ENCODE results near the gene RPS6KB2. TPM values are rescaled to one million over a fixed set of nuclear protein-coding genes. Genes with fewer than 3 reads are reported as not detected.

Gene RPS6KB2
- total RNA-seq, 1 experiment from 2014 or later: 49.8 TPM

DNA sequence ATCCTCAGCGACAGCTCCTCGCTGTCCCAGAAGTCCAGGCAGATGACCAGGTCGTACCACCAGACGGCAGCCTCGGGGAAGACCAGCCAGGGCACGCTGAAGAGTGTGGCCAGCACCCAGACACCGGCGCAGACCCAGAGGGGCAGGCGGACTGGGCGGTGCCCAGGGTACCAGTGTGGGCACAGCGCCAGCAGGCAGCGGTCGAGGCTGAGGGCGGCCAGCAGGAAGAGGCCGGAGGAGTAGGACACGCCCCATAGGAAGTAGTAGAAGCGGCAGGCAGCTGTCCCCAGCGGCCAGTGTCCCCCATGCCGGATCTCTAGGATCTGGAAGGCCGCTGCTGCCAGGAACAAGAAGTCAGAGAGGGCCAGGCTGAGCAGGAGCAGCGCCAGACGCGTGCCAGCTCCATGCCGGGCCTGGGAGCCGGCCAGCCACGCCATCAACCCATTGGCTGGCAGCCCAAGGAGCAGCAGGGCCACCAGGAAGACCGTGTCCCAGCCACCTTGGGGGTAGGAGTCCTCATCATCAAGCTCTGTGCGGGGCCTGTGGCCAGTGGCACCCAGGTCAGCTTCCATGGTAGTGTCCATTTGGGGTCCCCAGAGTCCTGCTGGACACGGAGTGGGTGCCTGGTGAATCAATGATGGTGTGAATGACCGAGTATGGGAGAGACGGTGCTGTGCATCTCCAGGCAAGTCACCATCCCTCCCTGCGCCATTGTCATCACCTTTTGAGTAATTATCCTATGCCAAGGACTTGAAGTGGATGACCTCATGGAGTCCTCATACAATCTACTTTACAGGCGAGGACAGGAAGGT, 24.1 kb downstream of the RPS6KB2 start, which contains the start of gene GPR152:
GPR152 (minus strand) TSS at position 589 of the 812 bp plus-strand sequence; CDS start at position 584, 5 bp downstream.
- no peaks in the 10 kb centered on the region for H3K27me3 Mint-ChIP-seq (ENCODE audit: insufficient read depth, unreplicated experiment)
- H3K36me3 Mint-ChIP-seq (ENCODE audit: insufficient read depth, unreplicated experiment): peaks cover 4% of the 10 kb centered on the region
- BruUV-seq (replicated peaks): no TSS peak
- DNase-seq (ENCODE audit: unreplicated experiment): no peak
- TF ChIP-seq, protein P1, sequence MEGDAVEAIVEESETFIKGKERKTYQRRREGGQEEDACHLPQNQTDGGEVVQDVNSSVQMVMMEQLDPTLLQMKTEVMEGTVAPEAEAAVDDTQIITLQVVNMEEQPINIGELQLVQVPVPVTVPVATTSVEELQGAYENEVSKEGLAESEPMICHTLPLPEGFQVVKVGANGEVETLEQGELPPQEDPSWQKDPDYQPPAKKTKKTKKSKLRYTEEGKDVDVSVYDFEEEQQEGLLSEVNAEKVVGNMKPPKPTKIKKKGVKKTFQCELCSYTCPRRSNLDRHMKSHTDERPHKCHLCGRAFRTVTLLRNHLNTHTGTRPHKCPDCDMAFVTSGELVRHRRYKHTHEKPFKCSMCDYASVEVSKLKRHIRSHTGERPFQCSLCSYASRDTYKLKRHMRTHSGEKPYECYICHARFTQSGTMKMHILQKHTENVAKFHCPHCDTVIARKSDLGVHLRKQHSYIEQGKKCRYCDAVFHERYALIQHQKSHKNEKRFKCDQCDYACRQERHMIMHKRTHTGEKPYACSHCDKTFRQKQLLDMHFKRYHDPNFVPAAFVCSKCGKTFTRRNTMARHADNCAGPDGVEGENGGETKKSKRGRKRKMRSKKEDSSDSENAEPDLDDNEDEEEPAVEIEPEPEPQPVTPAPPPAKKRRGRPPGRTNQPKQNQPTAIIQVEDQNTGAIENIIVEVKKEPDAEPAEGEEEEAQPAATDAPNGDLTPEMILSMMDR (IDR thresholded peaks at IDR 0.05; ENCODE audit: unreplicated experiment): no peak
- ChIA-PET POLR2A (no interaction called here), CTCF (interaction anchor here (0.8 kb wide), 1 partner anchor 51 kb away, joined by 3 read pairs; the partner anchor contains the start of gene PPP1CA)
- H3K9me3 Mint-ChIP-seq (ENCODE audit: unreplicated experiment): no peaks in the 10 kb centered on the region
- intact Hi-C loops (cut with micrococcal nuclease): no loop called here
- no peak within 1 kb of the TSS for H3K4me3 Mint-ChIP-seq (ENCODE audit: unreplicated experiment)
- H3K27ac Mint-ChIP-seq (ENCODE audit: low read depth, unreplicated experiment): no peak within 1 kb of the TSS
- no peaks in the 10 kb centered on the region for H3K4me1 Mint-ChIP-seq (ENCODE audit: insufficient read depth, unreplicated experiment)

DNA sequence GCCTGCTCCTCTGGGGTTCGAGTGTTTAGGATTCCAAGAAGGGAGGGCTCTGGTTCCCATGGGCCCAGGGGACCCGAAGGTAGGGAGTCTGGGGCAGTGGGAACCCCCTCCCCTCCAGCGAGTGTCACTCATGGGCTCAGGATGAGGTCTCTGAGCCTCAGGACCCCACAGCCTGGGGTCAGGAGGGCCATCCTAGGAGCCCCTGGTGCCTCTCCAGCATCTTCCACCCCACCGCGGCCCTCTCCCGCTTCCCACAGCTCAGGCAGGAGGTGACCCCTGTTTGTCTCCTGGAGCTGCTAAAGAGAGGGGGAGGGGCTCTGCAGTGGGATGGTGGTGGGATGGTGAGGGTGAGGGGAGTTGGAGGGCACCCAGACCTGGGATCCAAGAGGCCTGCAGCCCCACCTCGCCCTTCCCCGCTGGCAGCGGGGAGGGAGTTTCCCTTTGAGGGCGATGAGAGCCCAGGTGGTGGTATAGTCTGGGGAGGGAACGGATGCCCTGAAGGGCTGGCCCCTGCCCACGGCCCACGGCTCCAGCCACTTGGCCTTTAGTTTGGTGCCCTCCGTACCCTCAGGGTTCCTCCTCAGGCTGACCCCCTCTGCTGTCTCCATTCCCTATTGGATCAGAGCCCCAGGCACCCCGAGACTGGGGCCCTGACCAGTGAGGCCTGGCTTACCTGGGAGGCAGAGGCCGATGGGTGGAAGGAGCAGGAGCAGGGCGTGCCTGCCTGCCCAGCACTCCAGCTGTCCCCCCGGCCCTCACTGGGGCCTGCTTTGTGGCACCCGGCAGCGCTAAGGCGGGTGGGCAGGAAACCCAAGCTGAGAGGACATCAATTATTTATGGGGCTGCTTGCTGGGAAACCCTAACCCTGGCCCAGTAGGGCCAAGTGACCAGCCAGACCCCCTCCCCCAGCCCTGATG, 25.8 kb downstream of the RPS6KB2 start:
- ChIA-PET POLR2A (no interaction called here), CTCF (interaction anchor here (0.5 kb wide), 1 partner anchor 101 kb away, joined by 5 read pairs; the partner anchor contains the start of gene POLD4)
- Mint-ChIP-seq H3K4me3 (ENCODE audit: unreplicated experiment) (no peak overlapping the region), H3K36me3 (ENCODE audit: insufficient read depth, unreplicated experiment) (peaks cover 4% of the 10 kb centered on the region), H3K9me3 (ENCODE audit: unreplicated experiment) (no peaks in the 10 kb centered on the region), H3K27ac (ENCODE audit: low read depth, unreplicated experiment) (no peak overlapping the region), H3K4me1 (ENCODE audit: insufficient read depth, unreplicated experiment) (no peaks in the 10 kb centered on the region), H3K27me3 (ENCODE audit: insufficient read depth, unreplicated experiment) (no peaks in the 10 kb centered on the region)
- TF ChIP-seq, protein P1 (IDR thresholded peaks at IDR 0.05; ENCODE audit: unreplicated experiment): no peak
- no peak for DNase-seq (ENCODE audit: unreplicated experiment)
- no TSS peak for BruUV-seq (replicated peaks)
- intact Hi-C loops (cut with micrococcal nuclease): no loop called here

- no peaks in the 10 kb centered on the region for H3K4me1 Mint-ChIP-seq (ENCODE audit: insufficient read depth, unreplicated experiment)
- DNase-seq (ENCODE audit: unreplicated experiment): no peak
- no peak within 1 kb of the TSS for H3K4me3 Mint-ChIP-seq (ENCODE audit: unreplicated experiment)
- no peak within 1 kb of the TSS for H3K27ac Mint-ChIP-seq (ENCODE audit: low read depth, unreplicated experiment)
- POLR2A ChIA-PET: interaction anchor here (0.7 kb wide), 1 partner anchor 19 kb away, joined by 3 read pairs; no protein-coding TSS in a partner anchor
- CTCF ChIA-PET: interaction anchor here (0.5 to 0.6 kb wide), 2 partner anchors 102 to 139 kb away, joined by 3 to 5 read pairs; partner anchors contain the start of gene POLD4
- H3K9me3 Mint-ChIP-seq (ENCODE audit: unreplicated experiment): no peaks in the 10 kb centered on the region
- no peaks in the 10 kb centered on the region for H3K27me3 Mint-ChIP-seq (ENCODE audit: insufficient read depth, unreplicated experiment)
- no TSS peak for BruUV-seq (replicated peaks)
- intact Hi-C loops (cut with micrococcal nuclease): no loop called here
- peaks cover 4% of the 10 kb centered on the region for H3K36me3 Mint-ChIP-seq (ENCODE audit: insufficient read depth, unreplicated experiment)
- TF ChIP-seq, protein P1 (IDR thresholded peaks at IDR 0.05; ENCODE audit: unreplicated experiment): no peak
Measured at GRCh38 chr11:67455054-67455453, 26.8 kb downstream of the RPS6KB2 start, which contains the start of gene CABP4. CABP4 (plus strand) TSS chr11:67455354; CDS start chr11:67455424, 70 bp downstream.

Measured in MCF 10A (cell line).